Esophagus squamous epithelium (tissue), 4 donors: ENCODE results near the gene SELE.

Source experiments
- CTCF ChIP-seq, 6 experiments: fragments of 450-650 bp in 4 of 6; fragments of 200-600 bp in 2 of 6; sonication (generic) in 2 of 6; IDR thresholded peaks; one replicate each; pipeline ENCODE4 v1.5.1; 2016 to 2019; ENCODE audit warnings: antibody characterized with exemption in 6 of 6, mild to moderate bottlenecking in 4 of 6, moderate library complexity in 4 of 6
- POLR2A ChIP-seq, 4 donors: fragments of 450-650 bp; IDR thresholded peaks; one replicate each; pipeline ENCODE4 v1.6.1; 2017; ENCODE audit warnings: antibody characterized with exemption in 4 of 4, mild to moderate bottlenecking in 4 of 4, moderate library complexity in 3 of 4

GRCh38 chr1:169699707-169700106 lies 34.2 kb downstream of the SELE start:
- TF ChIP-seq CTCF (IDR thresholded peaks at IDR 0.05) (no peak), POLR2A (IDR thresholded peaks at IDR 0.05) (no peak)
